Activated CD8-positive, alpha-beta memory T cell treated with anti-CD3 and anti-CD28 coated beads for 48 hours (primary cell): ENCODE results near the gene LMX1A.

ENCODE experiments used
- DNase-seq, 3 experiments: peaks; one replicate each; pipeline ENCODE4 v3.0.0-alpha.2; 2020; ENCODE audit warnings: low read depth in 2 of 3, low spot score in 2 of 3

The LMX1A gene

DNA sequence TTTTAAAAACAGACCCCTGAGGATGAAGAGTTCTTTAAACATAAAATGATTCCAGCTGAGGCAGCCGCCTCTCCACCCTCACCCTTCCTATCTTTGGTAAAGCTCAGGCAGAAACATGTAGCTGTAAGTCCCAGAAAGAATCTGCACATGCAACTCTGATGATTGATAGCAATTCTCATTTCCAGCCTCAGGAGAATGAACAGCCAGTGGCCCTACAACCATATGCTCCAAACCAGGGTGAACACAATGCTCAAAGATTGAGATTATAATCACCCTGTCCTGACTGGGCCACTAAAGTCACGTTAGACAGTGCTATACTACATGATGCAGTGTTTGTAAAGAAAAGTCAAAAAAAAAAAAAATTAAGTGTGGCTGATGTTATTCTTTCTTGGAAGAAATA, 80.2 kb downstream of the LMX1A start:
- DNase-seq = no peak

- no peak for DNase-seq
Measured at GRCh38 chr1:165265196-165265838, 91.2 kb downstream of the LMX1A start.

GRCh38 chr1:165259706-165260428, 96.6 kb downstream of the LMX1A start:
- no peak for DNase-seq

GRCh38 chr1:165259236-165259635, 97.3 kb downstream of the LMX1A start:
- no peak for DNase-seq

- DNase-seq = peak; percentile 3 to 24 (median 16)
Measured at GRCh38 chr1:165257969-165258459, 98.5 kb downstream of the LMX1A start.

DNA sequence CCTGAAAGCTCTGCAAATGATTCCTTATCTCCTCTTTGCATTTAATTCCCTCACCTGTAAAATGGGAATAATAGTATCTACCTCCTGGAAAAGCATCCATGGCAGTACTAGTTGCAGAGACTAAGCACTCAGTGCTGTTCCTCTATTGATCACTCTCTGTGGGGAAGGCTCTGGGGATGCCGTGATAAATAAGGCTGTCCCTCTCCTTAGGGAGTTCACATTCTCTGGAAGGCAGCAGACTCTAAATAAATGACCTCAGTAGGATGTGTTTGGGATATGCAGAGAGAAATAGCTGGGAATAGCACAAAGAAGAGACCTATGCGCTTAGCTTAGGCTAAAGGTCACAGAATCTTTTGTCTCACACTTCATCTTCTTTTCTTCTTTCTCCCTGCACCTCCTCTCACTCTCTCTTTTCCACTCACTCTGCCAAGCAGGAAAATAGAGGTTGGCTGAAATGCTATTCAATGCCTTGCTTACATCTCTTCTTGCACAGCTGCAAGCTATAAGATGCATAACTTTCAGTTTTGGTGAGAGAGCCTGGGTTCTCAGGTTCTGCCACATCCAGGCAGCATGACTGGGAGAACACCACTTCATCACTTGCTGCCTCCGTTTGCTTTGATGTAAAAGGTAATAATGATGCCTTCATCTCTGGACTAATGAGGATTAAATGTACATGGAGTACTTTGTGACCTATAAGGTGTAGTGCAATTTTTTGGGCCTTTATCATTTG, 101.5 kb downstream of the LMX1A start:
- DNase-seq = no peak

DNA sequence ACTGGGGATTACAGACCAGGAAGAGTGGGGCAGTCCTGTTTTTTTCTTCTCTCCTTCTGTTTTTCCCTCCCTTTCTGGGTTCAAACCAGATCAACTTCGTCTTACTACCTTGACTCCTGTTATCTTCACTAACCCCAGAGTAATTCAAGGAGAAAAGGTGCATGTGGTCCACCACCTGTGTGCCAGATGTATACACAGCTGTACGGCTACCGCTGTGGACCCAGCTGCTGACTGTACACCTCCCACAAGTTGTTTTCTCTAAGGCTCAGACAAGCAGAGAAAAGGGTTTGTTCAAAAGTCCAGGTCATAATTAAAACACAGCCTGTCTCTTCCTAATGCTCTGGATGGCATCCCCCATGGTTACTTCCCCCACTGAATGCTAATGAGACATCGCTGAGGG, 102.1 kb downstream of the LMX1A start:
- no peak for DNase-seq

GRCh38 chr1:165253818-165254254, 102.7 kb downstream of the LMX1A start:
- DNase-seq = no peak

GRCh38 chr1:165248969-165249571, 107.4 kb downstream of the LMX1A start:
- no peak for DNase-seq

GRCh38 chr1:165241952-165242351, 114.6 kb downstream of the LMX1A start:
- no peak for DNase-seq

- no peak for DNase-seq
Measured at GRCh38 chr1:165241321-165241720, 115.2 kb downstream of the LMX1A start.

DNA sequence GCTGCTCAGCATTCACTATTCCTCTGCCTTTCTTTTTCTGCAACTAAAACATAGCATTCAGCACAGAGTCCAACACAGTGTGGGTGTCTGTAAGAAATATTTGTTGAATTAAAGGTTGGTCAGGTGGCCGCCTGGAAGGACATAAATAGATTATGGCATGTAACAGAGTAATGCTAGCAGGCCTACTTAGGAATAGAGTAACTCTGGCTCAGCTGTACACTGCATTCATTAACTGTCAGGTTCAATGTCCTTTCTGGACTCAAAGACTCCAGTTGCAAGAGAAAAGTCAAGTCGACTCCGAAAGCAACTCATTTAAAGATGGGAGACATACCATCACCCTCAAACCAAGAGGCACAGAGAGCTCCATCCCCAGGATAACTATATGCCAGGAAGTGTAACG, 116.0 kb downstream of the LMX1A start:
- DNase-seq = no peak

GRCh38 chr1:165239873-165240272, 116.6 kb downstream of the LMX1A start:
- DNase-seq = no peak

- no peak for DNase-seq
Measured at GRCh38 chr1:165235777-165236291, 120.7 kb downstream of the LMX1A start.

DNA sequence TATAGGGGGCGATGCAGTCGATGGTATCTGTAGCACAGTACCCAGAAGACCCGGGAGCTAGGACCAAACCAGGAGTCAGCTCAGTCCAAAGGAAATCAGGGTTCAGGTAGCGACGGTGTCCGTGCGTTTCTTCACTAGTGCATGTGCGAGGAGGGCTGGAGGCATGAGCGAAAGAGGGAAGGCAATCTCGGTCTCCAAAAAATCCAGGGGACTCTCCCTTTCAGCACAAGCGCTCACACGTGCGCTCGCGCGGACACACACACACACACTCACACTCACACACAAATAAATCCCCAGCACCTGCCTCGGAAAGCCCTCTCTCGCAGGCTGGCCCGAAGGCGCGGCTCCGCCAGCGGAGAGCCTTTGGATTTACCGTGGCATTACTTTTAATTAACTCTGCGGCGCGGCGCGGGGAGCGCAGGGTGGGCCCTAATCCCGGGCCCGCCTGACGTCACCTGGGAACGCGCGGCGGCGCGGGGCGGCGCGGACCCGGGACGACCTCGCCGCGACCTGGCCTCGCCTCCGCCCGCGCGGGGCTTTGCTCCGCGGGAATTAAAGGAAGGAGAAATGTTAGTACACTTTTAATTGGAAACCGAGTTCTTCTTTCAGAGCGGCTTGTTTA, 121.2 kb downstream of the LMX1A start:
- no peak for DNase-seq

GRCh38 chr1:165234149-165234548, 122.4 kb downstream of the LMX1A start:
- DNase-seq = no peak

DNA sequence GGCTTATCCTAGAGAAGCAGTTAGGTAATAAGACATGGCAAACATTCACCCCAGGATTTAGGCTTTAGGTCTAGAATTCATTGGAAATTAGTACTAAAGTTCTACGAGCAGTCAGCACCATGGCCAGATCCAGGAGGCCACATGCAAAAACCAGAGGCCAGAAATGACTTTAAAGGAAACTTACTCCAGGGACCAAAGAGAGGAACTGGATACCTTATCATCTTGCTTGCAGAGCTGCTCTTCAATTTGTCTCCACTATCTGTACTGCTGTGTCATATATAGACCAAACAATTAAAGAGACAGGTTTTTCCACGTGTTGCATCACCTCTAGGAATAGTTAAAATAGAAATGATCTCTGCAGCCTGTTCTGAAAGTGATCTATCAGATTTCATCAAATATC, 127.8 kb downstream of the LMX1A start:
- no peak for DNase-seq

GRCh38 chr1:165228111-165228655, 128.3 kb downstream of the LMX1A start:
- DNase-seq = no peak

GRCh38 chr1:165226326-165226725, 130.2 kb downstream of the LMX1A start:
- DNase-seq = no peak

DNA sequence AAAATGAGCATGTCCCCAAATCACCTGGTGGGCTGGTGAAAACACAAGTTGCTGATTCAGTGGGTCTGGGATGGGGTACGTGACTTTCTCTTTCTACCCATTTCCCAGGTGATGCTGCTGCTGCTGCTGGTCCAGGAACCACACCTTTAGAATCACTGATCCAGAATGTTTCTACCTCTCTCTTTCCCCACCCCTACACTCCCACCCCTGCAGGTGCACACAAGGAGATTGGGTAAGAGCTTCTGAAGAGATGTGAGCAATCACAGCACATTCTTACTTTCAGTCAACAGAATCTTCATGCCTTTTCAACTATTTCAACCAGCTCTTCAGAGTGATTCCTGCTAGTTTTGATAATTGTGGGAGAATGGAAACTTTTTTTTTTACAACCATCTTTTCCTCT, 130.9 kb downstream of the LMX1A start:
- no peak for DNase-seq

DNA sequence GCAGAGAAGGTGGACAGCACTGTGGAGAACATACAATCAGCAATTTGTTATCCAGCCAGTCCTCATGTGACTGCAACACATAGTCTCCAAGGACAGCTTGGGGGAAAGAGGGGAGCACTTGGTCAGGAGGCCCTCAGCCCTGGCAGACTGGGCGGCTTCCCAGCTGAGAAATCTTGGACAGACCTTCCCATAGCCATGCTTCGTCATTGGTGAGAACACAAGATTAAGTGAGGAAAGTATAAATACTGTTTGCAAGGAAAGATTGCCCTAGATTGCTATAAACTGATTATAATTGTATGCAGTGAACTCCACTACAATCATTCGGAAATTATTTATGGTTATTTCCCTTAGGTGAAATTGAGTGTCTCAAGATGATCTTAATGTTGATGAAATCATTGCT, 131.5 kb downstream of the LMX1A start:
- no peak for DNase-seq
